OCI-LY7 (cell line): Measurements from ENCODE around the gene ROR2. TPM values are rescaled to one million over a fixed set of nuclear protein-coding genes. Genes with fewer than 3 reads are reported as not detected.

Experiments used
- BruUV-seq: library from RNA; stranded (reverse); fragments of 400-500 nt; replicated peaks from 2 replicates; lab custom pipeline; 2021; lab: Mats Ljungman, UMichigan
- CTCF ChIA-PET: fragments of 300-600 bp; sonication (Branson Sonifier 250); formaldehyde crosslinking; loops from one replicate; lab custom pipeline; 2022; ENCODE audit warnings: antibody characterized with exemption; ENCODE audit not compliant: unreplicated experiment; lab: Charles Lee
- POLR2A ChIA-PET: fragments of 300-600 bp; sonication (Branson Sonifier 250); formaldehyde crosslinking; loops from one replicate; lab custom pipeline; 2022; ENCODE audit warnings: antibody characterized with exemption; lab: Charles Lee
- DNase-seq: peaks from one replicate; pipeline ENCODE4 v3.0.0-alpha.2; 2015; ENCODE audit warnings: low spot score
- H2AFZ ChIP-seq: fragments of 200-600 bp; sonication (generic), shearing (Covaris generic); 2 replicates; pipeline ENCODE4 v1.6.1; 2014; ENCODE audit warnings: mild to moderate bottlenecking, antibody characterized with exemption, low read length, moderate library complexity
- H3K27ac ChIP-seq: fragments of 200-600 bp; sonication (generic); 2 replicates; pipeline ENCODE4 v1.5.1; 2014; ENCODE audit warnings: mixed run types, low read depth, mild to moderate bottlenecking, moderate library complexity, low read length, inconsistent platforms; ENCODE audit not compliant: poor library complexity, severe bottlenecking
- H3K36me3 ChIP-seq: fragments of 200-600 bp; sonication (generic); 2 replicates; pipeline ENCODE4 v1.6.1; 2014; ENCODE audit warnings: mild to moderate bottlenecking, antibody characterized with exemption, low read length, moderate library complexity, mixed read lengths; ENCODE audit not compliant: insufficient read depth
- H3K4me1 ChIP-seq: fragments of 200-600 bp; sonication (generic); 2 replicates; pipeline ENCODE4 v1.5.1; 2014; ENCODE audit warnings: mild to moderate bottlenecking, low read length; ENCODE audit not compliant: insufficient read depth, poor library complexity, severe bottlenecking
- H3K4me2 ChIP-seq: fragments of 200-600 bp; sonication (generic); 2 replicates; pipeline ENCODE4 v1.6.1; 2014; ENCODE audit warnings: mild to moderate bottlenecking, low read length
- H3K4me3 ChIP-seq: fragments of 200-600 bp; sonication (generic); 2 replicates; pipeline ENCODE4 v1.5.1; 2014; ENCODE audit warnings: mild to moderate bottlenecking, low read depth, low read length; ENCODE audit not compliant: poor library complexity, severe bottlenecking
- H3K79me2 ChIP-seq: fragments of 200-600 bp; sonication (generic); 2 replicates; pipeline ENCODE4 v1.6.1; 2016; ENCODE audit warnings: low read depth, mild to moderate bottlenecking, low read length, moderate library complexity, mixed read lengths; ENCODE audit not compliant: insufficient read depth
- H3K9me2 ChIP-seq: fragments of 200-600 bp; sonication (generic); 2 replicates; pipeline ENCODE4 v1.6.1; 2016; ENCODE audit warnings: mild to moderate bottlenecking, low read length, mixed read lengths; ENCODE audit not compliant: insufficient read depth
- H3K9me3 ChIP-seq: fragments of 200-600 bp; sonication (generic); 2 replicates; pipeline ENCODE4 v1.6.1; 2014; ENCODE audit warnings: mild to moderate bottlenecking, mixed run types, low read length, mixed read lengths
- H4K20me1 ChIP-seq: fragments of 200-600 bp; sonication (generic); 2 replicates; pipeline ENCODE4 v1.6.1; 2014; ENCODE audit warnings: mild to moderate bottlenecking, antibody characterized with exemption, low read length, moderate library complexity, mixed read lengths; ENCODE audit not compliant: insufficient read depth
- EZH2phosphoT487 ChIP-seq: fragments of 200-600 bp; sonication (generic); IDR thresholded peaks from 2 replicates; pipeline ENCODE4 v1.6.1; 2018; ENCODE audit warnings: low read depth, borderline replicate concordance, mild to moderate bottlenecking, mixed run types, antibody characterized with exemption, low read length, moderate library complexity, mixed read lengths
- intact Hi-C: fragments of 100-400 bp; cut with micrococcal nuclease; formaldehyde crosslinking; loops from one replicate; pipeline ENCODE4 v1.10.0; 2022; ENCODE audit not compliant: unreplicated experiment
- total RNA-seq, 2 experiments: library from RNA; depleted of rRNA in 1 of 2; stranded (reverse); fragments of >200 nt in 1 of 2; shearing (Covaris generic) in 1 of 2; gene quantifications; 2 replicates each; pipeline ENCODE4 v1.2.3, GENCODE V29; 2014 to 2022
- TF ChIP-seq, protein P1 (sequence below): fragments of 200-600 bp; sonication (generic); conservative IDR thresholded peaks from 2 replicates; pipeline ENCODE4 v1.5.1; 2014; ENCODE audit warnings: mild to moderate bottlenecking, antibody characterized with exemption, low read length, moderate library complexity, mixed read lengths

The ROR2 gene
- total RNA-seq, 2 experiments from 2014 or later: 0.10 to 0.19 TPM

GRCh38 chr9:91571036-91571435, 379.0 kb downstream of the ROR2 start:
- Histone ChIP-seq H4K20me1 (no peaks in the 10 kb centered on the region), H3K79me2 (no peaks in the 10 kb centered on the region), H2AFZ (no peak overlapping the region), H3K36me3 (no peaks in the 10 kb centered on the region), H3K4me1 (no peaks in the 10 kb centered on the region), H3K9me3 (no peaks in the 10 kb centered on the region), H3K4me3 (no peak overlapping the region), H3K27ac (no peak overlapping the region), H3K9me2 (no peaks in the 10 kb centered on the region), H3K4me2 (no peak overlapping the region)
- no peak for TF ChIP-seq EZH2phosphoT487
- TF ChIP-seq, protein P1, sequence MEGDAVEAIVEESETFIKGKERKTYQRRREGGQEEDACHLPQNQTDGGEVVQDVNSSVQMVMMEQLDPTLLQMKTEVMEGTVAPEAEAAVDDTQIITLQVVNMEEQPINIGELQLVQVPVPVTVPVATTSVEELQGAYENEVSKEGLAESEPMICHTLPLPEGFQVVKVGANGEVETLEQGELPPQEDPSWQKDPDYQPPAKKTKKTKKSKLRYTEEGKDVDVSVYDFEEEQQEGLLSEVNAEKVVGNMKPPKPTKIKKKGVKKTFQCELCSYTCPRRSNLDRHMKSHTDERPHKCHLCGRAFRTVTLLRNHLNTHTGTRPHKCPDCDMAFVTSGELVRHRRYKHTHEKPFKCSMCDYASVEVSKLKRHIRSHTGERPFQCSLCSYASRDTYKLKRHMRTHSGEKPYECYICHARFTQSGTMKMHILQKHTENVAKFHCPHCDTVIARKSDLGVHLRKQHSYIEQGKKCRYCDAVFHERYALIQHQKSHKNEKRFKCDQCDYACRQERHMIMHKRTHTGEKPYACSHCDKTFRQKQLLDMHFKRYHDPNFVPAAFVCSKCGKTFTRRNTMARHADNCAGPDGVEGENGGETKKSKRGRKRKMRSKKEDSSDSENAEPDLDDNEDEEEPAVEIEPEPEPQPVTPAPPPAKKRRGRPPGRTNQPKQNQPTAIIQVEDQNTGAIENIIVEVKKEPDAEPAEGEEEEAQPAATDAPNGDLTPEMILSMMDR: no peak
- no peak for DNase-seq
- ChIA-PET CTCF (no interaction called here), POLR2A (no interaction called here)
- no TSS peak for BruUV-seq
- intact Hi-C loops: no loop called here

GRCh38 chr9:91567642-91568274, 382.3 kb downstream of the ROR2 start:
- Histone ChIP-seq H3K4me3 (no peak overlapping the region), H3K4me2 (no peak overlapping the region), H3K36me3 (no peaks in the 10 kb centered on the region), H2AFZ (no peak overlapping the region), H3K4me1 (no peaks in the 10 kb centered on the region), H3K27ac (no peak overlapping the region), H3K9me2 (no peaks in the 10 kb centered on the region), H4K20me1 (no peaks in the 10 kb centered on the region), H3K79me2 (no peaks in the 10 kb centered on the region), H3K9me3 (no peaks in the 10 kb centered on the region)
- BruUV-seq: no TSS peak
- no peak for DNase-seq
- intact Hi-C loops: no loop called here
- ChIA-PET POLR2A (no interaction called here), CTCF (no interaction called here)
- TF ChIP-seq, protein P1: no peak
- TF ChIP-seq EZH2phosphoT487: no peak

DNA sequence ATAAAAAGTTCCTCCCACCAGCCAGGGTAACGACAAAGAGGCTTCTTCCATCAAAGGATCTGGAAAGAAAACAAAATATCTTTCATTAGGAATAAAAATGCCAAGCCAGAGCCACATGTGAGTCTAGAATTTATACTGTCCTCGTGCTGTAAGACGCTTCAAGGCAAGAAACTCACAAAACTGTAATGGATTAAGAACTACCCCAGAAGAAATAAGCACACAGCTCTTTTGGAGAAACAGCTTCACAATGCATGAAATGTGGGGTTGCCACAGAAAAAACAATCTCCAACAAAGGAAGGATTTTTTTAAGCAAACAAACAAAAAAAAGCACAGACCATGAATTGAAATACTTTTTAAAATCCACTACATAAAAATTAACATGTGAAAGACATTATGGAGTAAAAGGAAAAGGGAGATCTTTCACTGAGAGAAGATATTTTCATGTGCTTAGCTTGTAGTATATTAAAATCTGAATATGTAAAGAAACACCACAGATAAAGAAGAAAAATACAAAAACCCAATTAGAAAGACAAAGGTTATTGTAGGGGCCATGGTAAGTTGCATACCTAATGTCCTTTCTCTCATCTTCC, 385.9 kb downstream of the ROR2 start:
- Histone ChIP-seq H2AFZ (no peak overlapping the region), H3K4me3 (no peak overlapping the region), H3K27ac (no peak overlapping the region), H3K36me3 (no peaks in the 10 kb centered on the region), H3K79me2 (no peaks in the 10 kb centered on the region), H3K9me3 (no peaks in the 10 kb centered on the region), H3K9me2 (no peaks in the 10 kb centered on the region), H4K20me1 (no peaks in the 10 kb centered on the region), H3K4me1 (no peaks in the 10 kb centered on the region), H3K4me2 (no peak overlapping the region)
- intact Hi-C loops: no loop called here
- no TSS peak for BruUV-seq
- TF ChIP-seq, protein P1: no peak
- TF ChIP-seq EZH2phosphoT487: no peak
- ChIA-PET POLR2A (no interaction called here), CTCF (no interaction called here)
- DNase-seq: no peak
